ENCODE measurements around the gene PAPPA.

PAPPA gene

DNA sequence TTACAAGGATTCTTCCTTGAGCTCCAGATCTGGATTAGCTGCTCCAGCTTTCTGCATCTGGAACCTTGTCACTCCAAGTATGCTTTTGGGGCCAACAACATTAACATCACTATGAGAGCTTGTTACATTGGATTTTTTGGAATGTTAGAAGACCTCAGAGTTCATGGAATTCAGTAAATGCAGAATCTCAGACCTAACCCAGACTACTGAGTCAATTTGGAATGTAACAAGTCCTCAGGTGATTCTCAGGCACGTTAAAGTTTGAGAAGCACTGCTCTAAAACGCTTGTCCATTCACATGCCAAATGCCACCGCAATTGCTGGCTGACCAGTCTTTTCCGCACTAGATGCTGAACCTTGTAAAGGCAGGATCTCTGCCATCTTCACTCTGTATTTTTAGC, 282.1 kb downstream of the PAPPA start:
- no peaks in the 10 kb centered on the region for H3K9me3 ChIP-seq (ENCODE audit: control insufficient read depth in 1 of 2, low read length in 2 of 2)
- no peak overlapping the region for H3K9ac ChIP-seq (ENCODE audit: low read depth in 1 of 2, low read length in 2 of 2)
- H3K4me1 ChIP-seq (ENCODE audit: control insufficient read depth in 1 of 2, insufficient read depth in 2 of 2, low read length in 2 of 2) = no peaks in the 10 kb centered on the region
- H3K27ac ChIP-seq (ENCODE audit: low read depth, low read length) = no peak overlapping the region
- H3K27me3 ChIP-seq (ENCODE audit: control insufficient read depth in 1 of 2, insufficient read depth in 2 of 2, low read length in 2 of 2) = no peaks in the 10 kb centered on the region
- H3K36me3 ChIP-seq (ENCODE audit: control insufficient read depth in 1 of 2, insufficient read depth in 2 of 2, low read length in 2 of 2) = no peaks in the 10 kb centered on the region
- H3K4me3 ChIP-seq (ENCODE audit: low read depth in 1 of 2, low read length in 2 of 2) = no peak overlapping the region

DNA sequence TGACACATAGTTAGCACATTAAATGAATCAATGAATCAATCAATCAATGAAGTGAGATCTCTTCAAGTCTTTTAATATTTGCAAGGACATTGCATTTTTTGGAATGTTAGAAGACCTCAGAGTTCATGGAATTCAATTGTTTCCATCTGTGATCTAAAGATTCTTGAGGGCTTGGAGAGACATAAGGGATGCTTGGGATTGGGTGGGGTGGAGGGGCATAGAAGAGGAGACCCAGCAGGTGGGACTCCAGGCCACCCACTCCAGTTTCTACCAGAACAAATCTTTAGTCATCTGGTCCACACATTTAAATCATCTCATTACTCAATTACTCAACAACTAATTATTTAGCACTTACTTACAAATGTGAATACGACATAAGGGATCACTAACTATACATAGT, 282.5 kb downstream of the PAPPA start:
- no peaks in the 10 kb centered on the region for H3K36me3 ChIP-seq (ENCODE audit: control insufficient read depth in 1 of 2, insufficient read depth in 2 of 2, low read length in 2 of 2)
- H3K4me3 ChIP-seq (ENCODE audit: low read depth in 1 of 2, low read length in 2 of 2) = no peak overlapping the region
- H3K27ac ChIP-seq (ENCODE audit: low read depth, low read length) = no peak overlapping the region
- no peaks in the 10 kb centered on the region for H3K27me3 ChIP-seq (ENCODE audit: control insufficient read depth in 1 of 2, insufficient read depth in 2 of 2, low read length in 2 of 2)
- no peaks in the 10 kb centered on the region for H3K9me3 ChIP-seq (ENCODE audit: control insufficient read depth in 1 of 2, low read length in 2 of 2)
- H3K4me1 ChIP-seq (ENCODE audit: control insufficient read depth in 1 of 2, insufficient read depth in 2 of 2, low read length in 2 of 2) = no peaks in the 10 kb centered on the region
- no peak overlapping the region for H3K9ac ChIP-seq (ENCODE audit: low read depth in 1 of 2, low read length in 2 of 2)

DNA sequence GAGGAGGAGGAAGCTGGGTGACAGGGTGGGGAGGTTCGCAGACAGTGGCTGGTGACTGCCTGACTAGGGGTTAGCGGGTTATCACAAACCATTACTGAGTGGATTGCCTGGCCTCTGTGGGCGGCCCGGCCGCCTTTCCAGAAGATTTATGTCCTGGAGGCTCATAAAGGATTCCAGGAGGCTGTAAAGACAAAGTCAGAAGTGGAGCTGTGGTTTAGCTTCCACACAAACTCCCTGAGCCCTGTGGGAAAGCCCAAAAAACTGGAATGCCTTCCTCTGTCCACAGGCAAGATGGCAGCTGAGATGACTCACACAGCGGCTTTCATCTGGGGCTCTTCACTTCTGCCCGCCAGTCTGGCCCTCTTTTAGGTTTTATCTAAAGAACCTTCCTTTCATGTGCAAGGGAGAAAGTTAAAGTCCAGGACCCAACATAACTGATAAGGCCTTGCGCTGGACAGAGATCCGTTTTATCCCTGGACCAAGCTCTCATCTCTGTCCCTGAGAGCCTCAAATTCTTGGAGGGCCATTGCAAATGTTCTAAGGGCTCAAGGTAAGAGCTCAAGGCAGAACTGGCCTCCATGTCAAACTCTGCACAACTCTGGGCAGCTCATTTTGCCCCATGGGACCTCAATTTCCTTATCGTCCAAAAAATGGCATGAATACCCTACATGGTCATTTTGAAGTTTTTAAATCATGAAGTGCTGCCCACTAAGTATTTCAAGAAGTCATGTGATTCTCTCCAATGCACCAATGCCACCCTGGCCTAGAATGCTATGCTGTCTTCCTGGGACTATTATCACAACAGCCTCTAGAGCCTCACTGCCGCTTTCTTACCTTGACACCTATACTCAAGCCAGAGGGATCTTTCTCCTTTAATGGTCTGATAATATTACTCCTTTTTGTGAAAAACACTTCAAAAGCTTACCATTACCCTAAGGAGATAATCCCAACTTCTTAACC, 284.1 kb downstream of the PAPPA start:
- H3K36me3 ChIP-seq (ENCODE audit: control insufficient read depth in 1 of 2, insufficient read depth in 2 of 2, low read length in 2 of 2) = no peaks in the 10 kb centered on the region
- no peaks in the 10 kb centered on the region for H3K4me1 ChIP-seq (ENCODE audit: control insufficient read depth in 1 of 2, insufficient read depth in 2 of 2, low read length in 2 of 2)
- H3K4me3 ChIP-seq (ENCODE audit: low read depth in 1 of 2, low read length in 2 of 2) = no peak overlapping the region
- H3K9me3 ChIP-seq (ENCODE audit: control insufficient read depth in 1 of 2, low read length in 2 of 2) = no peaks in the 10 kb centered on the region
- no peaks in the 10 kb centered on the region for H3K27me3 ChIP-seq (ENCODE audit: control insufficient read depth in 1 of 2, insufficient read depth in 2 of 2, low read length in 2 of 2)
- no peak overlapping the region for H3K9ac ChIP-seq (ENCODE audit: low read depth in 1 of 2, low read length in 2 of 2)
- no peak overlapping the region for H3K27ac ChIP-seq (ENCODE audit: low read depth, low read length)

DNA sequence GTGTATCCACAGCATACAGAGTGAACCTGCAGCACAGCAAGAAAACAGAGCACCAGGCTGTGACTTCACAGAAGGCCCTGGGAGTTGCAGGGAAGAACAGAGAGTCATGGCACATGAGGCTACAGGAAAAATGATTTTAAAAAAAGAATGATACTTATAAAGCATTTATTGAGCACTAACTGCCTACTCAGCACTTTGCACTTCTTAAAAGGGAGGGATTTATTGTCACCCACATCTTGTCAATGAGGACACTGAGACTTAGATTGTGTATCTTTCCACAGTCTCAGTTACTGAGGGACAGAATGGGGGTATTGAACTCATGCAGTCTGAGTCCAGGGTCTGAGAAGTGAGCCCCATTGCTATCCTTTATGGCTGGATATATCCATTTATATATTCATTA, 288.9 kb downstream of the PAPPA start:
- Histone ChIP-seq H3K9me3 (ENCODE audit: control insufficient read depth in 1 of 2, low read length in 2 of 2) (no peaks in the 10 kb centered on the region), H3K27me3 (ENCODE audit: control insufficient read depth in 1 of 2, insufficient read depth in 2 of 2, low read length in 2 of 2) (no peaks in the 10 kb centered on the region), H3K4me1 (ENCODE audit: control insufficient read depth in 1 of 2, insufficient read depth in 2 of 2, low read length in 2 of 2) (no peaks in the 10 kb centered on the region), H3K4me3 (ENCODE audit: low read depth in 1 of 2, low read length in 2 of 2) (no peak overlapping the region), H3K36me3 (ENCODE audit: control insufficient read depth in 1 of 2, insufficient read depth in 2 of 2, low read length in 2 of 2) (no peaks in the 10 kb centered on the region), H3K9ac (ENCODE audit: low read depth in 1 of 2, low read length in 2 of 2) (no peak overlapping the region), H3K27ac (ENCODE audit: low read depth, low read length) (no peak overlapping the region)

DNA sequence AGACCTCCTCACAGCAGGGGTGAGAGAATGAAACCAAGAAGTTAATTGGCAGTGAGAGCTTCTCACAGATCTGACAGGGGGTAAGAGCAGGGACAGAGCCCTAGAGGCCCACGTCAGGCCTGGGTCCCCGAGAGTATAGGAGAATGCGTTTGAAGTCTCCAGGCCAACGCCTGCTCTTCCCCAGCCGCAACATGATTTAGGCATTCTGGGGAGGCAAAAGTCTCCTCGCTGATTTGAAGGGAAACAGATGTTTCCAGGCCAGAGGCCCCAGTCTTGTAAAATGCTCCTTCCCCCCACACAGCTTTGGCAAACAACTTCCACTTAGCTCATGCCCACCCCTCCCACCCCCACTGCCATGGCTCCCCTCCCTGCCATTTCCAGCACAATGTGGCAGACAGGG, 294.3 kb downstream of the PAPPA start:
- Histone ChIP-seq H3K27ac (ENCODE audit: low read depth, low read length) (no peak overlapping the region), H3K27me3 (ENCODE audit: control insufficient read depth in 1 of 2, insufficient read depth in 2 of 2, low read length in 2 of 2) (no peaks in the 10 kb centered on the region), H3K36me3 (ENCODE audit: control insufficient read depth in 1 of 2, insufficient read depth in 2 of 2, low read length in 2 of 2) (no peaks in the 10 kb centered on the region)

DNA sequence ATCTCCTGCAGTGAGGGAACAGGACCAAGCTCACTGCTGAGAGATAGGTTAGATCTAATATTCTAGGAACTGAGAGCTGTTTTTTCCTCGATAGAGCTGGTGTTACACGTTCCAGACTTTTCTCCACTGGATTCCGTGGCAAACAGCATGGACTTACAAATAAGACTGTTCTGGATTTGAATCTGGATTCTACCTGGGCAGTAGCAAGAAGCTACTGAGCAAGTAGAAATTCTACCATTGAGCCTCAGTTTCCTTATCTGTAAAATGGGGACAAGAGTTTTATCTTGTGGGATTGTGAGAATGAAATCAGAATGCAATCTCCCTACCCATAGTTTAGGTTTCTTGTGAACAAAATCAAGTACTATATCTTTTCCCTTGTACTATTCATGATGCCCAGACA, 294.8 kb downstream of the PAPPA start:
- H3K4me3 ChIP-seq (ENCODE audit: low read depth in 1 of 2, low read length in 2 of 2) = no peak overlapping the region
- H3K9me3 ChIP-seq (ENCODE audit: control insufficient read depth in 1 of 2, low read length in 2 of 2) = no peaks in the 10 kb centered on the region
- H3K27ac ChIP-seq (ENCODE audit: low read depth, low read length) = no peak overlapping the region
- H3K27me3 ChIP-seq (ENCODE audit: control insufficient read depth in 1 of 2, insufficient read depth in 2 of 2, low read length in 2 of 2) = no peaks in the 10 kb centered on the region
- H3K36me3 ChIP-seq (ENCODE audit: control insufficient read depth in 1 of 2, insufficient read depth in 2 of 2, low read length in 2 of 2) = no peaks in the 10 kb centered on the region
- no peak overlapping the region for H3K9ac ChIP-seq (ENCODE audit: low read depth in 1 of 2, low read length in 2 of 2)
- H3K4me1 ChIP-seq (ENCODE audit: control insufficient read depth in 1 of 2, insufficient read depth in 2 of 2, low read length in 2 of 2) = no peaks in the 10 kb centered on the region

More for the DNA sequence above, 294.3 kb downstream of the PAPPA start:
- no peak overlapping the region for H3K4me3 ChIP-seq (ENCODE audit: low read depth in 1 of 2, low read length in 2 of 2)
- no peak overlapping the region for H3K9ac ChIP-seq (ENCODE audit: low read depth in 1 of 2, low read length in 2 of 2)
- no peaks in the 10 kb centered on the region for H3K4me1 ChIP-seq (ENCODE audit: control insufficient read depth in 1 of 2, insufficient read depth in 2 of 2, low read length in 2 of 2)
- H3K9me3 ChIP-seq (ENCODE audit: control insufficient read depth in 1 of 2, low read length in 2 of 2) = no peaks in the 10 kb centered on the region

DNA sequence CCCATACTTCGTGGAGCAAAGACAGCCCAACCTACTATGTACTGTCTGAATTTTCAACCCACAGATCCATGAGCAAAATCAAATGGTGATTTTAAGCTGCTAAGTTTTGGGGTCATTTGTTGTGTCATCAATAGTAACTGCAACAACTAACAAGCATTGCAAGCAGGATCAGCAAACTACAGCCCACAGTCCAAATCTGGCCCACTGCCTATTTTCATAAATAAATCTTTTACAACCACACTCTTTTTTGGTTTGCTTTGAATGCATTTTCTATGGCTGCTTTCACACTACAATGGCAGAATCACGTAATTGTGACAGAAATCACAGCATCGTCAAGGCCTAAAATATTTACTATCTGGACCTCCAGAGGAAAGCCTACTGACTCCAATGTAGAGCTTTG, 296.4 kb downstream of the PAPPA start:
- Histone ChIP-seq H3K27ac (ENCODE audit: low read depth, low read length) (no peak overlapping the region), H3K9me3 (ENCODE audit: control insufficient read depth in 1 of 2, low read length in 2 of 2) (no peaks in the 10 kb centered on the region), H3K4me1 (ENCODE audit: control insufficient read depth in 1 of 2, insufficient read depth in 2 of 2, low read length in 2 of 2) (no peaks in the 10 kb centered on the region), H3K27me3 (ENCODE audit: control insufficient read depth in 1 of 2, insufficient read depth in 2 of 2, low read length in 2 of 2) (no peaks in the 10 kb centered on the region), H3K36me3 (ENCODE audit: control insufficient read depth in 1 of 2, insufficient read depth in 2 of 2, low read length in 2 of 2) (no peaks in the 10 kb centered on the region), H3K9ac (ENCODE audit: low read depth in 1 of 2, low read length in 2 of 2) (no peak overlapping the region), H3K4me3 (ENCODE audit: low read depth in 1 of 2, low read length in 2 of 2) (no peak overlapping the region)

DNA sequence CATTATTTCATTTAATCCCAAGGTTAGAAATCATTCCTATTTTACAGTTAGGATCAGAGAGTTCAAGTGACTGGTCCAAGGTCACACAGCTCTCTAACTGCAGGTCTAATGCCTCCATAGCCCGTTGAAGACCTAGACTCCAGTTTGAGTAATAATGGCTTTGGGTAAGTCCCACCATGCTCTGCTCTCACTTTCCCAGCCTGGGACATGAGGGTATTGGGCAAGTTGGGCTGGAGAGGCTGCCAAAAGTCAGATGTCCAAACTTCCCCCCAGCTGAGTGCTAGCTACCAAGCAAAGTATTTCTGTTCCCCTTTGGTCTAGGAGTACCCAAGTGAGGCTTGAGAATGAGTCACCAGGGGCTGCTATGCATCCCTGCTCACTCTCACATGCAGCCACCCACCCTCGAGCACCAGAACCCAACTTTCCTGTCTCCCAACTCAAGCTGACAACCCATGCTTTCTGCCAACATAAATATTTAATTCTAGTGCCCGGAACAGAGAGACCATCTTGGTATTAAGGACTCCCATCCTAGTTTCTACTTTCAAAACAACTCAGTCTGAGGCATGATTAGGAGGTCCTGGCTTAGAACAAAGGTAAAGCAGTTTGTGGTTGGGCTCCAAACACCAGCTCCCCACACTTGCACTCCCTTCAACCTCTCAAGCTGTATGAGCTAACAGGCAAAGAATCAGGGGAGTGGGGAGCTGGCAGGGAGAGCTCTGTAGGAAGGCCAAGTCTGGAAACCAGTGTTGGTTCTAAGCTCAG, 297.0 kb downstream of the PAPPA start:
- Histone ChIP-seq H3K36me3 (ENCODE audit: control insufficient read depth in 1 of 2, insufficient read depth in 2 of 2, low read length in 2 of 2) (no peaks in the 10 kb centered on the region), H3K9ac (ENCODE audit: low read depth in 1 of 2, low read length in 2 of 2) (no peak overlapping the region), H3K27ac (ENCODE audit: low read depth, low read length) (no peak overlapping the region), H3K27me3 (ENCODE audit: control insufficient read depth in 1 of 2, insufficient read depth in 2 of 2, low read length in 2 of 2) (no peaks in the 10 kb centered on the region), H3K4me3 (ENCODE audit: low read depth in 1 of 2, low read length in 2 of 2) (no peak overlapping the region), H3K9me3 (ENCODE audit: control insufficient read depth in 1 of 2, low read length in 2 of 2) (no peaks in the 10 kb centered on the region), H3K4me1 (ENCODE audit: control insufficient read depth in 1 of 2, insufficient read depth in 2 of 2, low read length in 2 of 2) (no peaks in the 10 kb centered on the region)

DNA sequence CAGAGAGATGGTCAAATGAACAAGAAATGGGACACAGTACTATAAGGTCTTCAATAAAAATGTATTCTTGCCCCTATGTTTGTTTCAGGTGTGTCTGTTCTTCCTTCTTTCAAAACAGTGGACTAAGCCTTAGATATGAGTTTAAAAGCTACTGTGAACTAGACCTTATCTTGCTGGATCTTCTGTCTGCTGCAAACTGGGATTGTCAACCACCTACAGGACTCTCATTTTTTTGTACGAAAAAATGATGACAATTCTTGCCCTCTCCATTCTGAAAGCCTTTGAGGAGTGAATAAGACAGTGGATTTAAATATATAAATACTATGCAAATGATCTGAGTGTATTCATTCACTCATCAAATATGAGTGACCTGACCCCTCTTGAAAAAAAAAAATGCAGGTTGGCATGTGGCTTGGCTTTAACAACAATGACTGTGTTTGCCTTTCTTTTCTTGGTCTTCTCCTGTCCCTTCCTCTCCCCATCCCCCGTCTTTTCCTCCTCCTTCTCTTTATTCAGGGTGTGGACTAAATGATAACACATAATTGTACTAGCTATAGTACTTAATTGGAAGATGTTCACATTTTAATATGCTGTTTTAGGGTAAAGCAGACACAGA, 298.0 kb downstream of the PAPPA start:
- Histone ChIP-seq H3K9me3 (ENCODE audit: control insufficient read depth in 1 of 2, low read length in 2 of 2) (peaks cover 0 to 4% of the 10 kb centered on the region in 2 donors), H3K9ac (ENCODE audit: low read depth in 1 of 2, low read length in 2 of 2) (no peak overlapping the region), H3K4me1 (ENCODE audit: control insufficient read depth in 1 of 2, insufficient read depth in 2 of 2, low read length in 2 of 2) (no peaks in the 10 kb centered on the region)

More for the DNA sequence above, 298.0 kb downstream of the PAPPA start:
- Histone ChIP-seq H3K27me3 (ENCODE audit: control insufficient read depth in 1 of 2, insufficient read depth in 2 of 2, low read length in 2 of 2) (no peaks in the 10 kb centered on the region), H3K36me3 (ENCODE audit: control insufficient read depth in 1 of 2, insufficient read depth in 2 of 2, low read length in 2 of 2) (no peaks in the 10 kb centered on the region), H3K4me3 (ENCODE audit: low read depth in 1 of 2, low read length in 2 of 2) (no peak overlapping the region), H3K27ac (ENCODE audit: low read depth, low read length) (no peak overlapping the region)
